OCI-LY1 (cell line): ENCODE results near the gene MACROD2.

Source experiments
- H2AFZ ChIP-seq: fragments of 200-600 bp; sonication (generic), shearing (Covaris generic); 2 replicates; pipeline ENCODE4 v1.6.0; 2014; ENCODE audit warnings: antibody characterized with exemption, mild to moderate bottlenecking, low read length
- H3F3A ChIP-seq: fragments of 200-600 bp; sonication (generic), shearing (Covaris generic); 2 replicates; pipeline ENCODE4 v1.6.0; 2014; ENCODE audit warnings: mild to moderate bottlenecking, antibody characterized with exemption, low read length, moderate library complexity; ENCODE audit not compliant: insufficient read depth
- H3K27ac ChIP-seq: fragments of 200-600 bp; sonication (generic); 2 replicates; pipeline ENCODE4 v1.5.1; 2014; ENCODE audit warnings: low read length, mixed run types, mild to moderate bottlenecking, low read depth; ENCODE audit not compliant: poor library complexity, severe bottlenecking
- H3K27me3 ChIP-seq: fragments of 200-600 bp; sonication (generic); 2 replicates; pipeline ENCODE4 v1.6.0; 2014; ENCODE audit warnings: antibody characterized with exemption, mild to moderate bottlenecking, low read length, moderate library complexity; ENCODE audit not compliant: insufficient read depth
- H3K36me3 ChIP-seq: fragments of 200-600 bp; sonication (generic); 2 replicates; pipeline ENCODE4 v1.6.1; 2014; ENCODE audit warnings: mild to moderate bottlenecking, antibody characterized with exemption, low read length, moderate library complexity, mixed read lengths; ENCODE audit not compliant: insufficient read depth
- H3K4me1 ChIP-seq: fragments of 200-600 bp; sonication (generic); 2 replicates; pipeline ENCODE4 v1.5.1; 2014; ENCODE audit warnings: mild to moderate bottlenecking, low read length, moderate library complexity; ENCODE audit not compliant: insufficient read depth, severe bottlenecking
- H3K4me2 ChIP-seq: fragments of 200-600 bp; sonication (generic), shearing (Covaris generic); 2 replicates; pipeline ENCODE4 v1.6.1; 2014; ENCODE audit warnings: low read length
- H3K4me3 ChIP-seq: fragments of 200-600 bp; sonication (generic); 2 replicates; pipeline ENCODE4 v1.5.1; 2014; ENCODE audit warnings: low read length, low read depth, mild to moderate bottlenecking, mixed read lengths; ENCODE audit not compliant: poor library complexity, severe bottlenecking
- H3K79me2 ChIP-seq: fragments of 200-600 bp; shearing (Covaris generic); 2 replicates; pipeline ENCODE4 v1.6.1; 2016; ENCODE audit warnings: mixed run types, low read length, mixed read lengths; ENCODE audit not compliant: insufficient read depth
- H3K9ac ChIP-seq: fragments of 200-600 bp; sonication (generic), shearing (Covaris generic); 2 replicates; pipeline ENCODE4 v1.6.1; 2014; ENCODE audit warnings: mild to moderate bottlenecking, low read length, mixed read lengths
- H3K9me2 ChIP-seq: fragments of 200-600 bp; sonication (generic), shearing (Covaris generic); 2 replicates; pipeline ENCODE4 v1.6.1; 2014; ENCODE audit warnings: low read depth, mild to moderate bottlenecking, low read length, mixed read lengths
- H3K9me3 ChIP-seq: fragments of 200-600 bp; shearing (Covaris generic); 2 replicates; pipeline ENCODE4 v1.6.1; 2014; ENCODE audit warnings: low read length, mixed read lengths
- H4K20me1 ChIP-seq: fragments of 200-600 bp; sonication (generic), shearing (Covaris generic); 2 replicates; pipeline ENCODE4 v1.6.0; 2016; ENCODE audit warnings: mild to moderate bottlenecking, low read length; ENCODE audit not compliant: insufficient read depth
- EZH2 ChIP-seq: fragments of 200-600 bp; sonication (generic), shearing (Covaris generic); IDR thresholded peaks from 2 replicates; pipeline ENCODE4 v1.8.0; 2017; ENCODE audit warnings: borderline replicate concordance, mixed run types, mild to moderate bottlenecking, antibody characterized with exemption, low read length, moderate library complexity, mixed read lengths
- TF ChIP-seq, protein P1 (sequence below): fragments of 200-600 bp; sonication (generic), shearing (Covaris generic); IDR thresholded peaks from 2 replicates; pipeline ENCODE4 v1.5.1; 2017; ENCODE audit warnings: mild to moderate bottlenecking, antibody characterized with exemption, low read length, moderate library complexity, mixed read lengths

MACROD2 gene

DNA sequence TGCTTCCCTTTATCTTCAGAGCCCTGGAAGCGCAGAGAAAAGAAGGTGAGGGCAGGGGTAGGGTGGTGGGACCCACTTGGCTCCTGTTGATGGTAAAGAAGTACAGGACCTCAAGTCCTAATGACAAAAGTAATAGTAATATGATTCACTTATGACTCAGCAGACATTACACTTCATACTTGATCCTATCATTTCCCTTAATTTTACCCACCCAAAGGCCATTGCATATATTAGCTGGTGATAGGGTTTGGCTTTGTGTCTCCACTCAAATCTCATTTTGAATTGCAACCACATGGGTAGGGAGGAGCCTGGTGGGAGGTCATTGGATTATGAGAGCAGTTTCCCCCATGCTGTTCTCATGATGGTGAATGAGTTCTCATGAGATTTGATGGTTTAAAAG is 1697.3 kb downstream of the MACROD2 start:
- TF ChIP-seq, protein P1, sequence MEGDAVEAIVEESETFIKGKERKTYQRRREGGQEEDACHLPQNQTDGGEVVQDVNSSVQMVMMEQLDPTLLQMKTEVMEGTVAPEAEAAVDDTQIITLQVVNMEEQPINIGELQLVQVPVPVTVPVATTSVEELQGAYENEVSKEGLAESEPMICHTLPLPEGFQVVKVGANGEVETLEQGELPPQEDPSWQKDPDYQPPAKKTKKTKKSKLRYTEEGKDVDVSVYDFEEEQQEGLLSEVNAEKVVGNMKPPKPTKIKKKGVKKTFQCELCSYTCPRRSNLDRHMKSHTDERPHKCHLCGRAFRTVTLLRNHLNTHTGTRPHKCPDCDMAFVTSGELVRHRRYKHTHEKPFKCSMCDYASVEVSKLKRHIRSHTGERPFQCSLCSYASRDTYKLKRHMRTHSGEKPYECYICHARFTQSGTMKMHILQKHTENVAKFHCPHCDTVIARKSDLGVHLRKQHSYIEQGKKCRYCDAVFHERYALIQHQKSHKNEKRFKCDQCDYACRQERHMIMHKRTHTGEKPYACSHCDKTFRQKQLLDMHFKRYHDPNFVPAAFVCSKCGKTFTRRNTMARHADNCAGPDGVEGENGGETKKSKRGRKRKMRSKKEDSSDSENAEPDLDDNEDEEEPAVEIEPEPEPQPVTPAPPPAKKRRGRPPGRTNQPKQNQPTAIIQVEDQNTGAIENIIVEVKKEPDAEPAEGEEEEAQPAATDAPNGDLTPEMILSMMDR = no peak
- TF ChIP-seq EZH2 = no peak
- no peaks in the 10 kb centered on the region for H3K36me3 ChIP-seq

DNA sequence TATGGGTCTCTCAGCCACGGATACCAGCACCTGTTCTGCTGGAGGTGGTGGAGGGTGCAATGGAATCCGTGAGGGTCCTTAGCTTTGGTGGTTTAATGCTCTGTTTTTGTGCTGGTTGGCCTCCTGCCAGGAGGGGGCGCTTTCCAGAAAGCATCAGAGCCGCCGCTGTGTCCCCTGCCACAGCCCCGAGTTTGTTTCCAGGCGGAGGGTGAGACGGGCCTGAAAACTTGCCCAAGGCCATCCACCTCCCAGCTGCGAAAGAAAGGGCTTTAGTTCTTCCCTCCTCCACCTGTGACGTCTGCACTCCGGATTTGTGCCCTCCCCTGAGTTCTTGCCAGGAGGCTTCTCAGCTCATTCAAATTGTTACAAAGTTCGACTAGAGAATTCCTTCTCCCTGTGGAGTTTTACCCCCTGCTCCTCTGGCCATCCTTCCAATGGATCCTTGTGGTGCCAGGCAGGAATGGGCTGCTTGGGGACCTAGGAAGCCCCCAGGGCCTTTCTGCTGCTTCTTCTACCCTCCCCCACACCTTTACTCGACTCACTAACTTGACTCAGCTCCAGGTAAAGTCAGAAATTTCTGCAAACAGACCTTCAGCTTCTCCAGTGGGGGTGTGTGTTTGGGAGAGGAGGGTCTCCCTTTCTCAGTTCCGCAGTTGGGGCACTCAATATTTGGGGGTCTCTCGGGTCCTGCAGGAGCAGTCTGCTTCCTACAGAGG is 1704.3 kb downstream of the MACROD2 start:
- TF ChIP-seq EZH2 = no peak
- TF ChIP-seq, protein P1 = peak; percentile 49
- H3K9ac ChIP-seq = no peak overlapping the region
- H4K20me1 ChIP-seq = no peaks in the 10 kb centered on the region

More for the DNA sequence above, 1697.3 kb downstream of the MACROD2 start:
- H3K9me3 ChIP-seq = no peaks in the 10 kb centered on the region
- no peaks in the 10 kb centered on the region for H3K4me1 ChIP-seq
- H2AFZ ChIP-seq = no peak overlapping the region
- H4K20me1 ChIP-seq = no peaks in the 10 kb centered on the region
- H3K9ac ChIP-seq = no peak overlapping the region
- H3K27ac ChIP-seq = no peak overlapping the region
- no peaks in the 10 kb centered on the region for H3K27me3 ChIP-seq
- H3K9me2 ChIP-seq = no peaks in the 10 kb centered on the region
- no peak overlapping the region for H3K4me2 ChIP-seq
- H3K79me2 ChIP-seq = no peaks in the 10 kb centered on the region
- no peak overlapping the region for H3K4me3 ChIP-seq
- no peaks in the 10 kb centered on the region for H3F3A ChIP-seq

DNA sequence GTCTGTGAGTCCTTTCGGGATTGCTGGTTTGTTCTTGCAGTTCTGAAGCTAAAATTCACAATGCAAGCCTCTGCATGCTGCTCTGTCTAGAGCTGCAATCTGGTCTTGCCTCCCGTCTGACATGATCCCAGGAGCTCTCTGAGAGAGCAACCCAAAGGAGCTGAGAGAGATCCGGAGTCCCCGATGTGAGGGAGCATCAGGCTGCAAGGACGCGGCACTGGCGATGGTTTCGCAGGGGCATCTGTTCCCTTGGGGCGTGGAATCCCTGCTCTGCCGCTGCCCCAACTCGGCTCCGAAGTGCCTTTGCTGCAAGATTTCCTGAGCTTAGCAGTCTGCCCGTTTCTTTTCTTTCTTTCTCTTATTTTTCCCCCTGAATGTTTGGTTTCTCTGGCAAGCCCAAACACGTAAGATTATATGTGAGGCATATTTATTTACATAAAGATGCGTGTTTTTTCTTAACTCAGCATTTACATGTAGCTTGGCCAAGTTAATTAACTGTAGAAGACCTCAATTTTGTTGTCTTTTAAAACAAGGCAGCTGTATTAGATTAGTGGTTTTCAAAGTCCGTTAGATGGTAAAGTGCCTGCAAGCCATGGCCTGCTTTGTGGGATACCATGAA is 1704.9 kb downstream of the MACROD2 start:
- Histone ChIP-seq H3K27ac (no peak overlapping the region), H3K79me2 (no peaks in the 10 kb centered on the region), H2AFZ (no peak overlapping the region), H3K9me2 (no peaks in the 10 kb centered on the region), H4K20me1 (no peaks in the 10 kb centered on the region), H3K4me1 (peaks cover 3% of the 10 kb centered on the region), H3K36me3 (no peaks in the 10 kb centered on the region), H3K4me2 (no peak overlapping the region), H3K4me3 (no peak overlapping the region), H3K27me3 (no peaks in the 10 kb centered on the region), H3F3A (no peaks in the 10 kb centered on the region), H3K9me3 (no peaks in the 10 kb centered on the region), H3K9ac (no peak overlapping the region)
- TF ChIP-seq, protein P1 = no peak
- no peak for TF ChIP-seq EZH2

More for the DNA sequence above, 1704.3 kb downstream of the MACROD2 start:
- no peaks in the 10 kb centered on the region for H3F3A ChIP-seq
- H3K27me3 ChIP-seq = no peaks in the 10 kb centered on the region
- no peaks in the 10 kb centered on the region for H3K36me3 ChIP-seq
- no peak overlapping the region for H2AFZ ChIP-seq
- H3K4me2 ChIP-seq = peak overlapping the region; percentile 23; the same call in 1 of the 2 replicates
- no peak overlapping the region for H3K27ac ChIP-seq
- no peaks in the 10 kb centered on the region for H3K79me2 ChIP-seq
- H3K4me1 ChIP-seq = peaks cover 3% of the 10 kb centered on the region
- H3K9me3 ChIP-seq = no peaks in the 10 kb centered on the region
- no peak overlapping the region for H3K4me3 ChIP-seq
- H3K9me2 ChIP-seq = no peaks in the 10 kb centered on the region
